Measurements from ENCODE around the gene EYA3. TPM values are rescaled to one million over a fixed set of nuclear protein-coding genes. Genes with fewer than 3 reads are reported as not detected.

The EYA3 gene
- total RNA-seq, 1 donor from 2014 or later, result 41.3 TPM

DNA sequence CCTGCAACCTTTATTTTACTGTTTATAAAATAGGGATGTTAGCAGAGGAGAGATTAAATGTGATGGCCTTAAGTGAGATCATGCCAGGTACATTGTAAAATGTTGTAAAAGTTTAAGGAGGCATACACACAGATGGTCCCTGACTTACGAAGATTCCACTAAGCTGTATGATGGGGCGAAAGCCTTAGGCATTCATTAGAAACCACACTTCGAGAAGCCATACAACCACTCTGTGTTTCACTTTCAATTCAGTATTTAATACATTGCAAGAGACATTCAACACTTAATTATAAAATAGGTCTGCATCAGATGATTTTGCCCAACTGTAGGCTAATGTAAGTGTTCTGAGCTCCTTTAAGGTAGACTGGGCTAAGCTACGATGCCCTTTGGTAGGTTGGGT is 149.9 kb downstream of the EYA3 start:
- Mint-ChIP-seq H3K27me3 (no peaks in the 10 kb centered on the region), H3K4me3 (ENCODE audit: low read depth) (no peak overlapping the region), H3K4me1 (ENCODE audit: low read depth) (peaks cover 12% of the 10 kb centered on the region), H3K9me3 (ENCODE audit: low read depth) (no peaks in the 10 kb centered on the region), H3K36me3 (ENCODE audit: insufficient read depth) (no peaks in the 10 kb centered on the region), H3K27ac (no peak overlapping the region)
- TF ChIP-seq, protein P1, sequence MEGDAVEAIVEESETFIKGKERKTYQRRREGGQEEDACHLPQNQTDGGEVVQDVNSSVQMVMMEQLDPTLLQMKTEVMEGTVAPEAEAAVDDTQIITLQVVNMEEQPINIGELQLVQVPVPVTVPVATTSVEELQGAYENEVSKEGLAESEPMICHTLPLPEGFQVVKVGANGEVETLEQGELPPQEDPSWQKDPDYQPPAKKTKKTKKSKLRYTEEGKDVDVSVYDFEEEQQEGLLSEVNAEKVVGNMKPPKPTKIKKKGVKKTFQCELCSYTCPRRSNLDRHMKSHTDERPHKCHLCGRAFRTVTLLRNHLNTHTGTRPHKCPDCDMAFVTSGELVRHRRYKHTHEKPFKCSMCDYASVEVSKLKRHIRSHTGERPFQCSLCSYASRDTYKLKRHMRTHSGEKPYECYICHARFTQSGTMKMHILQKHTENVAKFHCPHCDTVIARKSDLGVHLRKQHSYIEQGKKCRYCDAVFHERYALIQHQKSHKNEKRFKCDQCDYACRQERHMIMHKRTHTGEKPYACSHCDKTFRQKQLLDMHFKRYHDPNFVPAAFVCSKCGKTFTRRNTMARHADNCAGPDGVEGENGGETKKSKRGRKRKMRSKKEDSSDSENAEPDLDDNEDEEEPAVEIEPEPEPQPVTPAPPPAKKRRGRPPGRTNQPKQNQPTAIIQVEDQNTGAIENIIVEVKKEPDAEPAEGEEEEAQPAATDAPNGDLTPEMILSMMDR (IDR thresholded peaks at IDR 0.05; ENCODE audit: unreplicated experiment), result no peak
- DNase-seq (ENCODE audit: low spot score, unreplicated experiment), result no peak

DNA sequence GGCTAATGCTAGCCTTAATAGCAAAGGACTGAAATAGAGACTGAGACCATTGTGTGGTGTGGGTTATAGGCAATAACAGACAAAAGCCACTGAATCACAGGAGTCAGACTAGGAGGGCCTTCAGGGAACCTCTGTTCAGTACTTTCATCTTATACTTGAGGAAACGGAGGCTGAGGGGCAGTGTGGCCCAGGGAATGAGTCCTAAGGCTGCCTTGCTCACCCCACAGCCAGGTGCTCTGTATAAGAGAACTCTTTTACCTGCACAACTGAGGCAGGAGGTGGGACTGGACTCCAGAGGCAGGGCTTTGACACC is 150.9 kb downstream of the EYA3 start:
- no peak overlapping the region for H3K4me3 Mint-ChIP-seq (ENCODE audit: low read depth)
- no peaks in the 10 kb centered on the region for H3K36me3 Mint-ChIP-seq (ENCODE audit: insufficient read depth)
- no peak for DNase-seq (ENCODE audit: low spot score, unreplicated experiment)
- peaks cover 12% of the 10 kb centered on the region for H3K4me1 Mint-ChIP-seq (ENCODE audit: low read depth)
- H3K27ac Mint-ChIP-seq, result no peak overlapping the region
- H3K27me3 Mint-ChIP-seq, result peaks cover 2% of the 10 kb centered on the region
- no peaks in the 10 kb centered on the region for H3K9me3 Mint-ChIP-seq (ENCODE audit: low read depth)
- TF ChIP-seq, protein P1 (IDR thresholded peaks at IDR 0.05; ENCODE audit: unreplicated experiment), result no peak

DNA sequence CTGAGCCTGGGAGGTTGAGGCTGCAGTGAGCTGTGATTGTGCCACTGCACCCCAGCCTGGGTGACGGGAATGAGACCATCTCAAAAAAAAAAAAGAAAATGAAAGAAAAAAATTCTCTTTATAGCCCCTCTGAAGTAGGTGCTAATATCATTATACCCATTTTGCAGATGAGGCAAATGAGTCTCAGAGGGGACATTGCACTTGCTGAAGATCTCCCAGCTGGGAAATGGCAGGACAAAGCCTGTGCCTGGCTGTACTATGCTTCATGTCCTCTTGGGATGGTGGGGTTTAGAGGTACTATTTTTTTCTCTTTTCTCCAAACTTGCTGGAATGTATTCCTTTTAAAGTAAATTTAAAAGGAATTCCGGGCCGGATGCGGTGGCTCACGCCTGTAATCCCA is 152.0 kb downstream of the EYA3 start:
- Mint-ChIP-seq H3K4me1 (ENCODE audit: low read depth) (peaks cover 12% of the 10 kb centered on the region), H3K27me3 (peaks cover 6% of the 10 kb centered on the region), H3K36me3 (ENCODE audit: insufficient read depth) (no peaks in the 10 kb centered on the region), H3K27ac (no peak overlapping the region), H3K9me3 (ENCODE audit: low read depth) (no peaks in the 10 kb centered on the region), H3K4me3 (ENCODE audit: low read depth) (no peak overlapping the region)
- TF ChIP-seq, protein P1 (IDR thresholded peaks at IDR 0.05; ENCODE audit: unreplicated experiment), result no peak
- DNase-seq (ENCODE audit: low spot score, unreplicated experiment), result no peak

DNA sequence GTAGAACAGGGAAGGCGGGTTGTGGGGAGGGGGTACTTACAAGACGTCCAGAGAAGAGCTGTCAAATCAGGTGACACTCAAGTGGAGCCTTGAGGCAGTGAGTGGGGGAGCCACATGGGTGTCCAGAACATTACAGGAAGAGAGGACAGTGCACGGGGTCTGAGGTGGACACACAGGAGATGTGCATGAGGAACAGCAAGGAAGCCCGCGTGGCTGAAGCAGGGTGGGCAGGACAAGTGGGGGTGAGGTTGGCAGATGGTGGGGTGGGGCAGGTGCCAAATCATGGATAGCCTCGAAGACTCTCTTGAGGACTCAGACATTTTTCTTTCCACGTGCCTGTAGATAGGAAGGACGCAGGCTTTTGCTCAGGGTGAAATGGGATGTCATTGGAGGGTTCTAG is 152.7 kb downstream of the EYA3 start:
- Mint-ChIP-seq H3K36me3 (ENCODE audit: insufficient read depth) (no peaks in the 10 kb centered on the region), H3K4me3 (ENCODE audit: low read depth) (peak overlapping the region; percentile 85), H3K27ac (peak overlapping the region; percentile 23), H3K9me3 (ENCODE audit: low read depth) (no peaks in the 10 kb centered on the region), H3K27me3 (peaks cover 6% of the 10 kb centered on the region), H3K4me1 (ENCODE audit: low read depth) (peaks cover 12% of the 10 kb centered on the region)
- DNase-seq (ENCODE audit: low spot score, unreplicated experiment), result no peak
- TF ChIP-seq, protein P1 (IDR thresholded peaks at IDR 0.05; ENCODE audit: unreplicated experiment), result no peak

DNA sequence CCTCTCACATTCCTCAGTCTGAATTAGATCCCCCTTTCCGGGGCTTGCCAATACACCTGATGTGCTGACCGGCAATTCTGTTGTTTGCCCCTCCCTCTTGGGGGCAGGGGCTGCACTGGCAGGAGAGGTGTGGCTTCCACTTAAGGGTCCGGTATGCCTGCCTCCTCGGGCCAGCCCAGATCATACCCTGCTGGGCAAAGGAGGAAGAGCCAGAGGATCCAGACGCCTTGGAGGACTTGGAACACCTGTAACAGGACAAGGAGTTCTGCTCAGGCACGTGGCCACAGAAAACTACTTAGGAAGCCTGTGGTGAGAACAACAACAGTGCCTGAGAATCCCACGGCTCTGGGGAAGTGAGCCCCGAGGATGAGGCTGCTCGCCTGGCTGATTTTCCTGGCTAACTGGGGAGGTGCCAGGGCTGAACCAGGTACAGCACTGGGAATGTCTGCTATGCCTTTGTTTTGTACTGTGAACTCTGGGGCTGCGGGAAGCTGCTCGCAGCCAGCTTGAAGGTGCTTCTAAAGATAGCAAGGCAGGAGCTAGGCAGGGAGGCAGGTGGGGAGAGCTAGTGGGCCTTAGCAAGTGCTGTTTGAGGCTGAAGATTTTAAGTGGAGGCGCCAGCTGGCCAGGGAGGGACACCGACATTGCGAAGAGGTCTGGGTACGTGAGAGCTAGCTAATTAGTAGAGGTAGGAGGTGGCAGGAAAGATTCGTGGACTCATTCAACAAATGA is 153.4 kb downstream of the EYA3 start, which contains the start of gene SMPDL3B:
SMPDL3B (plus strand) TSS at position 183 of the 732 bp plus-strand sequence; CDS start at position 367, 184 bp downstream.
- TF ChIP-seq, protein P1 (IDR thresholded peaks at IDR 0.05; ENCODE audit: unreplicated experiment), result peak; percentile 46
- Mint-ChIP-seq H3K27ac (peak within 1 kb of the TSS; percentile 96), H3K9me3 (ENCODE audit: low read depth) (no peaks in the 10 kb centered on the region), H3K36me3 (ENCODE audit: insufficient read depth) (no peaks in the 10 kb centered on the region), H3K27me3 (peaks cover 6% of the 10 kb centered on the region), H3K4me1 (ENCODE audit: low read depth) (peaks cover 12% of the 10 kb centered on the region), H3K4me3 (ENCODE audit: low read depth) (peak within 1 kb of the TSS; percentile 85)
- DNase-seq (ENCODE audit: low spot score, unreplicated experiment), result peak; percentile 68
